Skeletal muscle tissue (tissue), 4 donors: ENCODE measurements around the gene CFAP97. TPM values are rescaled to one million over a fixed set of nuclear protein-coding genes. Genes with fewer than 3 reads are reported as not detected.

Experiments
- H3K27ac ChIP-seq: one replicate; pipeline ENCODE4 v1.7.0; 2013; ENCODE audit warnings: mild to moderate bottlenecking, low read depth, low read length, inconsistent platforms
- H3K27me3 ChIP-seq, 3 donors: one replicate each; pipeline ENCODE4 v1.7.0; 2013; ENCODE audit warnings: low read length in 3 of 3; ENCODE audit not compliant: control insufficient read depth in 3 of 3, insufficient read depth in 3 of 3
- H3K36me3 ChIP-seq, 3 donors: one replicate each; pipeline ENCODE4 v1.7.0; 2013; ENCODE audit warnings: low read length in 3 of 3; ENCODE audit not compliant: control insufficient read depth in 3 of 3, insufficient read depth in 3 of 3
- H3K4me1 ChIP-seq, 3 donors: one replicate each; pipeline ENCODE4 v1.7.0; 2013; ENCODE audit warnings: low read length in 3 of 3, mild to moderate bottlenecking in 3 of 3; ENCODE audit not compliant: control insufficient read depth in 3 of 3, insufficient read depth in 3 of 3
- H3K4me3 ChIP-seq, 3 donors: one replicate each; pipeline ENCODE4 v1.7.0; 2013; ENCODE audit warnings: low read length in 3 of 3
- H3K9ac ChIP-seq, 3 donors: one replicate each; pipeline ENCODE4 v1.7.0; 2013; ENCODE audit warnings: low read length in 3 of 3, mild to moderate bottlenecking in 3 of 3, moderate library complexity in 2 of 3, low read depth in 1 of 3
- H3K9me3 ChIP-seq, 3 donors: one replicate each; pipeline ENCODE4 v1.7.0; 2013; ENCODE audit warnings: low read length in 3 of 3; ENCODE audit not compliant: control insufficient read depth in 3 of 3
- total RNA-seq: library from RNA; depleted of rRNA; stranded (reverse); fragments of >200 nt; gene quantifications from one replicate; pipeline ENCODE4 v1.2.3, GENCODE V29; 2014
- donor health status: Osteomylitis.

CFAP97 gene
- total RNA-seq, 1 donor from 2014 or later = 15.1 TPM

DNA sequence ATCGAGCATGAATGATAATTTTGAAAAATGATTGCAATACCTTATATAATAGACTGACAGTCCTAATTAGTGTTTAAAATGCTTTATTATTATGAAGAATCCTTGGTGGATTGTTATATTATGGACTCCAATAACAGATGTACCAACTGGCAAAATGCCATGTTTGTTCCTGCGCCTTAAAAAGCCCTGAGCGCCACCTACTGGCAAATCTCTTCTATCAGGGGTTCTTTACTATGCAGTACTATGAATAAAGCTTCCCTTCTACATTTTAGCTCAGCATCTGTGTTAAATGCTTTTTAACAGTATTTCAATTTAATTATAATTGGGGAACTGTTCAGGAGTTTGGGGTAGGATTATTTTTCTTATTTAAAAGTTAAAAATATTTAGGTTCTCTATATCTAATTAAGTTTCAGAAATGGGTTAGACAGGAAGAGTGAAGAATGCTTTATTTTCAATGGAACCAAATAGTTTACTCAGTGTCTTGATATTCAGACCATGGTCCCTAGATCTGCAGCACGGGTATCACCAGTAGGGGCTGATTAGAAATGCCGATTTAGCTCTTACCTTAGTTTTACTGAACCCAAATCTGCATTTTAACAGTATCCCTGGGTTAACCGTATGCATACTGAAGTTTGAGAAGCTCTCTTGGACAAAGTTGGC is 20.0 kb downstream of the CFAP97 start:
- no peak overlapping the region for H3K27ac ChIP-seq
- H3K9me3 ChIP-seq = no peaks in the 10 kb centered on the region
- no peaks in the 10 kb centered on the region for H3K4me1 ChIP-seq
- H3K4me3 ChIP-seq = no peak overlapping the region
- no peak overlapping the region for H3K9ac ChIP-seq
- no peaks in the 10 kb centered on the region for H3K27me3 ChIP-seq
- peaks cover 0 to under 1% (median 0%) of the 10 kb centered on the region in 3 donors for H3K36me3 ChIP-seq

DNA sequence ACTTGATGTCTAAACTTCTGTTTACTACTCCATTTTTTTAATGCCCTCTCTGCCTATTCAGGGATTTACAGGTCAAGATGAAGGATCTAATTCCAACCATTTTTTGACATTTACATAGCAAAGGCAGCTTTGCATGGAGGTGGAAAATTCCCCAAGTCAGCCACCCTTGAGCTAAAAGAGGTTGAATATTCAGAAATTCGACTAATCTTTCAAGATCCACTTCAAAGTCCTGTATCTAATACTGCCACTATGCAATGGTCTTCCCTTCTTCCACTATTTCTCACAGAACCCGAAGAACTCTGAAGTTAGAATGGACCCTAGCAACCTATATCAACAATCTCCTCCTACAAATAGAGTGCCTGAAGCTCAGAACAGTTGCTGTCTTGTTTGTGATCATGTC is 21.6 kb downstream of the CFAP97 start:
- H3K4me1 ChIP-seq = no peaks in the 10 kb centered on the region
- H3K4me3 ChIP-seq = no peak overlapping the region
- H3K36me3 ChIP-seq = no peaks in the 10 kb centered on the region
- no peaks in the 10 kb centered on the region for H3K9me3 ChIP-seq
- H3K27ac ChIP-seq = no peak overlapping the region
- no peaks in the 10 kb centered on the region for H3K27me3 ChIP-seq
- no peak overlapping the region for H3K9ac ChIP-seq

DNA sequence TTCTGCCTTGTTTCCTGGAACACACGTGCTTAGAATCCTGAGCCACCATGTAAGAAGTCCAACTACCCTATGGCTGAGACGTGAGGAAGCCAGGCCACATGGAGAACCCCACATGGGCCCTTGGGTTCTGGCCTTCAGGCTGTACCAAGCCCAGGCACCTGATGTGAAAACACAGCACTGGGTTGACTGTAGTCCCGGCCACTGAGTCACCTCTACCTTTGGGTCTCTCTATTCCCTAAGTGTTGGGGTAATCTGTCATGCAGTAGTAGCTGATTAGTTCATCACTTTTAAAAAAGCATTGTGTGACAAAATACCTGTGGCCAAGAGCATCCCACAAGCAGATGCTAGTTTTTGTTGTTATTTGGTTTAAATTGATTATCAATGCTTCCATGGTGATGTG is 24.3 kb downstream of the CFAP97 start:
- Histone ChIP-seq H3K9ac (no peak overlapping the region), H3K9me3 (no peaks in the 10 kb centered on the region), H3K27me3 (no peaks in the 10 kb centered on the region), H3K4me3 (no peak overlapping the region), H3K27ac (no peak overlapping the region), H3K36me3 (peaks cover 3 to 7% (median 5%) of the 10 kb centered on the region in 3 donors), H3K4me1 (no peaks in the 10 kb centered on the region)

DNA sequence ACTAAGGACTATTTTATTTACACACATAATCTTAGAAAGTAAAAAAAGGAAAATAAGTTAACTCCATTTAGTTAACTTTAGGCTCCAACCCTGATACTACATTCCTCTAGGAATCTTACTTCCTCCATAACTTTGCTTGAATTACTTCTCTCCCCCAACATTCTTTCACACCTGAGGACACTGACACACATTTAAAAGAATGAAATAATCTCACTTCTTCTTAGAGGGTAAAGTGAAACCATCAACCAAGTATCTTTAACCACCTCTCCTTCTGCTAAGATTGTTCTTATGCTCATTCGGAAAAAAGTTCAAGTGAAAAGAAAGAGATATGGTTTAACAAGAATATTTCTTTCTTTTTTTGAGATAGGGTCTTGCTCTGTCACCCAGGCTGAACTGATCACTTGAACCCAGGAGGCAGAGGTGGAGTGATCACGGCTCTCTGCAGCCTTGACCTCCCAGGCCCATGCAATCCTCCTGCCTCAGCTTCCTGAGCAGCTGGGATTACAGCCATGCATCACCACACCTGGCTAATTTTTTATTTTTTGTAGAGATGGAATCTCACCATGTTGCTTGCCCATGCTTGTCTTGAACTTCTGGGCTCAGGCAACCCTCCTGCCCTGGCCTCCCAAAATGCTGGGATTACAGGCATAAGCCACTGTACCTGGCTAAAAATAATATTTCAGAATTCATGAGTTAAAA is 32.3 kb downstream of the CFAP97 start:
- H3K27ac ChIP-seq = no peak overlapping the region
- H3K9ac ChIP-seq = no peak overlapping the region
- peaks cover 5 to 23% (median 7%) of the 10 kb centered on the region in 3 donors for H3K36me3 ChIP-seq
- no peak overlapping the region for H3K4me3 ChIP-seq
- no peaks in the 10 kb centered on the region for H3K27me3 ChIP-seq
- no peaks in the 10 kb centered on the region for H3K4me1 ChIP-seq
- no peaks in the 10 kb centered on the region for H3K9me3 ChIP-seq

DNA sequence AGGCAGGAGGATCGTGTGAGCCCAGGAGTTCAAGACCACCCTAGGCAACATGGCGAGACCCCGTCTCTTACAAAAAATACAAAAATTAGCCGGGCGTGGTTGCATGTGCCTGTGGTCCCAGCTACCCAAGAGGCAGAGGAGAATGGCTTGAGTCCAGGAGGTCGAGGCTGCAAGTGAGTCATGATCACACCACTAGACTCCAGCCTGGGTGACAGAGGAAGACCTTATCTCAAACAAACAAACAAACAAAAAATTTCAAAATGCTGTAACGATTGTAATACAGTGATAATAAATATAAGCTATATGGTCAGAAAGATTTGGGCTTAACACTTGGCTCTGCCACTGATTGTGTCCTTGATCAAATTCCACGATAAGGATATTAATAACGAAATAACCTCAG is 36.6 kb downstream of the CFAP97 start:
- no peaks in the 10 kb centered on the region for H3K4me1 ChIP-seq
- H3K9me3 ChIP-seq = no peaks in the 10 kb centered on the region
- no peak overlapping the region for H3K9ac ChIP-seq
- no peak overlapping the region for H3K4me3 ChIP-seq
- no peak overlapping the region for H3K27ac ChIP-seq
- H3K27me3 ChIP-seq = no peaks in the 10 kb centered on the region
- peaks cover 2 to 18% (median 5%) of the 10 kb centered on the region in 3 donors for H3K36me3 ChIP-seq

DNA sequence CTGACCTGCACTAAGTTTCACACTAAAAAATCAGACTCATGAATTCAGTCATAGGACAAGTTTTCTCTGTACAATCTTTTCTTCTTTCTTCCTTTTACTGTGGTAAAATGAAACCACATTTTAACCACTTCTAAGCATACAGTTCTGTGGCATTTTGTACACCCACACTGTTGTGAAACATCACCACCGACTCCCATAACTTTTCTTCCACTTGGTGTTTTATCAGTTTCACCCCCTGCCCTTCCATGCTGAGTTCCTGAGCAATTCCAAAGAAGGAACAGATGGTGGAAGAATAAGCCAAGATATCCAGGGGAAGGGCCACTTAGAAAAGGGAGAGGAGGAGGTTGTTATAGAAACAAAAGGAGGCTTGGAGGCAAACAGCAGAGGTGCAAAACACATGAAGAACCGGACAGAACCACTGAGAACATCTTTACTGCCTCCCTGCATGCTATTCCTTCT is 38.2 kb downstream of the CFAP97 start:
- Histone ChIP-seq H3K27ac (no peak overlapping the region), H3K9me3 (no peaks in the 10 kb centered on the region), H3K27me3 (no peaks in the 10 kb centered on the region), H3K9ac (no peak overlapping the region), H3K4me3 (no peak overlapping the region), H3K4me1 (no peaks in the 10 kb centered on the region), H3K36me3 (peaks cover 0 to 29% (median 12%) of the 10 kb centered on the region in 3 donors)

DNA sequence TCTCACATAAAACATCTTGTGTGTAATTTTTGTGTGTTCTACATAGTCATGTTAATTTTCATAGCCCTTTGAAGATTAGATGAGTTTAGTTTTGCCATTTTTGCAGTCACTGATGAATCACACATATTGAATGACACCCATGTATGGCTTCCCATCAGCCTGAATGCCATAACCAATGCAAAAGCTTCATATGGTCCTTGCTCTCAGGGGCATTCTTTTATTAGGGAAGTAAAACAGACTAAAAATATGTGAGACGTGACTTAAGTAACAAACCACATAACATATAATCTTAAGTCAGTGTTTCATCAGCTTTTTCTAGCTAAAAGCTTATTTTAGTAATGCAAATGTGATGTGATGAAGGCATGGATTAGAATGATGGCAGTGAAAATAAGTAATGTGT is 52.5 kb downstream of the CFAP97 start:
- peaks cover 3 to 15% (median 7%) of the 10 kb centered on the region in 3 donors for H3K4me1 ChIP-seq
- peaks cover 7 to 20% (median 18%) of the 10 kb centered on the region in 3 donors for H3K36me3 ChIP-seq
- H3K4me3 ChIP-seq = no peak overlapping the region
- no peak overlapping the region for H3K9ac ChIP-seq
- no peaks in the 10 kb centered on the region for H3K9me3 ChIP-seq
- H3K27me3 ChIP-seq = no peaks in the 10 kb centered on the region
- H3K27ac ChIP-seq = no peak overlapping the region

DNA sequence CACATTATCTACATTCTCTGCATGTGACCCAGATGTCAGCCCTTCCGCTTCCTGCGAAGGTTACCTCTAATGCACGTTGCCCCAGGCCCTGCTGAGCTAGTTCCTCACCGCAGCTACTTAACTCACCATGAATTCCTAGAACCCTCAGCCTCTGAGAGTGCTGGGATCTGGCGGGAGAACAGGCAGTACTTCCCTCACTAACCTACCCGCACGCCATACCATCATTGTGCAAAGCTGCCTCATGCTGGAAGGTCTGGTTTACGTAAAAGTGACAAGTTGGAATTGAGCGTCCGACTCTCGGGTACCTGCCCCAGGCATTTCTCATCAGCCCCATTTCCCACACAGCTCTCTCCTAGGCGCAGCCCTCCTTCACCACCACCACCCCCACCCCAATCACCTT is 54.4 kb downstream of the CFAP97 start:
- Histone ChIP-seq H3K27me3 (no peaks in the 10 kb centered on the region), H3K4me1 (peaks cover 20 to 33% (median 23%) of the 10 kb centered on the region in 3 donors), H3K36me3 (peaks cover 26 to 37% (median 31%) of the 10 kb centered on the region in 3 donors), H3K4me3 (no peak overlapping the region), H3K9me3 (no peaks in the 10 kb centered on the region), H3K27ac (no peak overlapping the region), H3K9ac (no peak overlapping the region)

DNA sequence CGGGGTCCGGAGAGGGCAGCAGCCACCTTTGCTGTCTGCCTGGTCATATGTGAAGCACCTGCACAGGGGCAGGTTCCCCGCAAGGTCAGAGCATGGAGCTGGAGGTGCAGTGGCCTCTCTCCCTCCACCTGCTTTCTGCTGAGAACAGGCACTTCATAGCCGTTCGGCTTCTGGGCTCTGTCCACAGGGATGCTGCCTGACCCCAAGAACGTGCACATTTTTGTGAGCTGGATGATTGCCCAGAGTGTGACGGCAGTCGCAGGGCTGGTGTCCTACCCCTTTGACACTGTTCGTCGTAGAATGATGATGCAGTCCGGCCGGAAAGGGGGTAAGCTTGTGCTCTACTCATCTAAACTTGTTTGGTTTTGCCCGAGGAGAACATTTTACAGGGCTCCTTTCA is 58.2 kb downstream of the CFAP97 start:
- peak overlapping the region; percentile 69 to 93 (median 85) for H3K4me3 ChIP-seq

DNA sequence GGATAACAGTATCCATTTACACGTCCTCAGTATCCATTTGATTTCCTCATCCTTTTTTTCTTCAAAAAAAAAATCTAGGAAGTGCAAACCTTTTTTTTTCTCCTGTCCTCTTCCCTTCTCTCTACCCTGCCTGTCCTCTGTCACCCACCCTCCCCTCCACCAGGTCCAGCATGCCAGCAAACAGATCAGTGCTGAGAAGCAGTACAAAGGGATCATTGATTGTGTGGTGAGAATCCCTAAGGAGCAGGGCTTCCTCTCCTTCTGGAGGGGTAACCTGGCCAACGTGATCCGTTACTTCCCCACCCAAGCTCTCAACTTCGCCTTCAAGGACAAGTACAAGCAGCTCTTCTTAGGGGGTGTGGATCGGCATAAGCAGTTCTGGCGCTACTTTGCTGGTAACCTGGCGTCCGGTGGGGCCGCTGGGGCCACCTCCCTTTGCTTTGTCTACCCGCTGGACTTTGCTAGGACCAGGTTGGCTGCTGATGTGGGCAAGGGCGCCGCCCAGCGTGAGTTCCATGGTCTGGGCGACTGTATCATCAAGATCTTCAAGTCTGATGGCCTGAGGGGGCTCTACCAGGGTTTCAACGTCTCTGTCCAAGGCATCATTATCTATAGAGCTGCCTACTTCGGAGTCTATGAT is 59.1 kb downstream of the CFAP97 start:
- H3K27me3 ChIP-seq = no peaks in the 10 kb centered on the region
- H3K9me3 ChIP-seq = no peaks in the 10 kb centered on the region
- peak overlapping the region; percentile 70 to 95 (median 77) for H3K9ac ChIP-seq
- peak overlapping the region; percentile 69 to 93 (median 85) for H3K4me3 ChIP-seq
- H3K36me3 ChIP-seq = peaks cover 28 to 37% (median 32%) of the 10 kb centered on the region in 3 donors
- H3K4me1 ChIP-seq = peaks cover 33 to 55% (median 35%) of the 10 kb centered on the region in 3 donors
- peak overlapping the region; percentile 92 for H3K27ac ChIP-seq

More for the DNA sequence above, 58.2 kb downstream of the CFAP97 start:
- Histone ChIP-seq H3K27ac (peak overlapping the region; percentile 92), H3K4me1 (peaks cover 32 to 55% (median 33%) of the 10 kb centered on the region in 3 donors), H3K36me3 (peaks cover 28 to 37% (median 32%) of the 10 kb centered on the region in 3 donors), H3K9me3 (no peaks in the 10 kb centered on the region), H3K27me3 (no peaks in the 10 kb centered on the region), H3K9ac (peak overlapping the region; percentile 70 to 95 (median 77))
